Central memory CD8-positive, alpha-beta T cell (primary cell): ENCODE data around the gene CASP8AP2.
"Not testable (repeated sequence)": the region's sequence is repeated elsewhere in the genome, so short reads cannot be mapped to it uniquely, and the experiment has no call there.

Experiments used
- ATAC-seq: fragments of 150-1000 bp; cut with Tn5 transposase; replicated peaks from 2 replicates; pipeline ENCODE4 v1.10.0; 2022; ENCODE audit warnings: mild to moderate bottlenecking, moderate FRiP score, moderate number of reproducible peaks; ENCODE audit not compliant: poor library complexity, severe bottlenecking; ENCODE audit errors: extremely low read depth
- DNase-seq, 2 donors: peaks; one replicate each; pipeline ENCODE4 v3.0.0; 2021; ENCODE audit warnings: low spot score in 2 of 2
- H3K27ac Mint-ChIP-seq: one replicate; pipeline ENCODE4 v1.8.0; 2022; ENCODE audit warnings: low read depth, mild to moderate bottlenecking, moderate library complexity, mixed read lengths
- H3K27me3 Mint-ChIP-seq: one replicate; pipeline ENCODE4 v1.8.0; 2022; ENCODE audit warnings: mixed read lengths
- H3K36me3 Mint-ChIP-seq: one replicate; pipeline ENCODE4 v1.8.0; 2022; ENCODE audit warnings: mild to moderate bottlenecking, moderate library complexity, mixed read lengths; ENCODE audit not compliant: insufficient read depth
- H3K4me1 Mint-ChIP-seq: one replicate; pipeline ENCODE4 v1.8.0; 2022; ENCODE audit warnings: mixed read lengths
- H3K4me3 Mint-ChIP-seq: one replicate; pipeline ENCODE4 v1.8.0; 2022; ENCODE audit warnings: mild to moderate bottlenecking, moderate library complexity, mixed read lengths
- H3K9me3 Mint-ChIP-seq: one replicate; pipeline ENCODE4 v1.8.0; 2022; ENCODE audit warnings: mixed read lengths

Gene CASP8AP2

DNA sequence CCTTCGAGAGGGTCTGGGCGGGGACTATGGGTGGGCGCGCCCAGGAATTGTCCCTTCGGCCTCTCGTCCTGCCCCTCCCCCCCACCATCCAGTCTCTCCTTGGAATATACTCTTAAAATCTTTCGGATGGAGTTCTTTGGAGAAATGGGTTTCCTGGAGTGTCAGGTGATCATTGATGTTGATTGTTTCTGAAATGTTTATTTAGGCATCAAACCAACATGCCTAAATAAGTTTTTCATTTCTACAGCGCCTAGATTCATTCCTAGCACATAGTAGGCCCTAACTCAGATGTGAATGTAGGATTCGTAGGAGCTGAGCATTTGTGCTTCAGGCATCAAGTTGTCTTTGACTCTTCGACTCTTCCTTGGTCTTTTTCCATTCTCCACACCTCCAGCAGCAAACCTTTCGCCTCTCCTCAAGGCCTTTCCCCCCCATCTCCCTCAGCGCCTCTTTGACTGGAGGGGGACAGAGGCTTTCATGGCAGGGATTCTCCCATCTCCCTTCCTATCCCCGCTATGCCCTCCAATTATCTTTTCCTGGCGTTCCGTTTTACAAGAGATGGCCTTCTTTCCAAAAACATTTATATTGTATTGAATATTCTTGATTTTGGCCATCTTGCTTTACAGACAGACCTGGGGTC is 610 bp downstream of the CASP8AP2 start:
- ATAC-seq (no peak), DNase-seq (no peak)
- Mint-ChIP-seq H3K27ac (peak overlapping the region; percentile 96), H3K4me3 (peak overlapping the region; percentile 98), H3K27me3 (no peaks in the 10 kb centered on the region), H3K9me3 (no peaks in the 10 kb centered on the region), H3K4me1 (peaks cover 33% of the 10 kb centered on the region), H3K36me3 (peaks cover 35% of the 10 kb centered on the region)

GRCh38 chr6:89834884-89835792 is 5.5 kb downstream of the CASP8AP2 start:
- Mint-ChIP-seq H3K27ac (peak overlapping the region; percentile 78), H3K4me3 (peak overlapping the region; percentile 58), H3K9me3 (no peaks in the 10 kb centered on the region), H3K36me3 (peaks cover 26% of the 10 kb centered on the region), H3K4me1 (peaks cover 50% of the 10 kb centered on the region), H3K27me3 (no peaks in the 10 kb centered on the region)
- ATAC-seq (peak; percentile 85), DNase-seq (peak in 1 of 2 donors; percentile 25)

GRCh38 chr6:89836639-89837222 is 7.1 kb downstream of the CASP8AP2 start:
- ATAC-seq (no peak), DNase-seq (no peak)
- H3K36me3 Mint-ChIP-seq: peaks cover 18% of the 10 kb centered on the region
- peak overlapping the region; percentile 49 for H3K27ac Mint-ChIP-seq
- peak overlapping the region; percentile 41 for H3K4me3 Mint-ChIP-seq
- peaks cover 46% of the 10 kb centered on the region for H3K4me1 Mint-ChIP-seq
- no peaks in the 10 kb centered on the region for H3K27me3 Mint-ChIP-seq
- no peaks in the 10 kb centered on the region for H3K9me3 Mint-ChIP-seq

GRCh38 chr6:89840538-89840937 is 10.9 kb downstream of the CASP8AP2 start:
- Mint-ChIP-seq H3K9me3 (no peaks in the 10 kb centered on the region), H3K4me1 (peaks cover 45% of the 10 kb centered on the region), H3K27me3 (no peaks in the 10 kb centered on the region), H3K4me3 (no peak overlapping the region), H3K27ac (no peak overlapping the region), H3K36me3 (peaks cover 2% of the 10 kb centered on the region)
- ATAC-seq (no peak), DNase-seq (no peak)

- DNase-seq: no peak
- Mint-ChIP-seq H3K27me3 (no peaks in the 10 kb centered on the region), H3K4me1 (peaks cover 31% of the 10 kb centered on the region), H3K4me3 (no peak overlapping the region), H3K27ac (no peak overlapping the region), H3K9me3 (no peaks in the 10 kb centered on the region), H3K36me3 (peaks cover 3% of the 10 kb centered on the region)
- ATAC-seq: no peak
Observed at GRCh38 chr6:89842228-89842627, 12.5 kb downstream of the CASP8AP2 start.

DNA sequence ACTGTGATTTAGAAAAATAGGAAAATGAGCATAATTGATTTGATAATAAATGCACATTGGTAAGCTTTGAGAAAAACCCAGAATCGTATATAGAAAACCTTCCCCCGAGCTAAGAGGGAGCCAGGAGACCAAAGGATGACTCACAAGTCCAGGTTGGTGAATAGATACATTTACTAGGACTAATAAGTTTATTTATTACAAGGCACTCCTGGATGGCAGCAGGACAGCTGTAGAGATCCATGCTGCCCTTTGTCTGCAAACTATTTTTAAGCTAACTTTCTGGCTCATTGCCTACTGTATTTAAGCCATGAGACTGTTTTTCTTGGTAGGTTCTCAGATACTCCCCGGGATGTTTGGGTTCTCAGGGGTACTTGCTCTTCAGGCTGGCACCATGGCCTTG is 13.4 kb downstream of the CASP8AP2 start:
- H3K4me1 Mint-ChIP-seq: peaks cover 31% of the 10 kb centered on the region
- DNase-seq: no peak
- no peak overlapping the region for H3K4me3 Mint-ChIP-seq
- H3K27me3 Mint-ChIP-seq: no peaks in the 10 kb centered on the region
- H3K27ac Mint-ChIP-seq: no peak overlapping the region
- no peak for ATAC-seq
- H3K9me3 Mint-ChIP-seq: no peaks in the 10 kb centered on the region
- peaks cover 7% of the 10 kb centered on the region for H3K36me3 Mint-ChIP-seq

GRCh38 chr6:89847513-89847912 is 17.8 kb downstream of the CASP8AP2 start:
- not testable (repeated sequence) for DNase-seq, H3K4me3 Mint-ChIP-seq, H3K27me3 Mint-ChIP-seq, H3K27ac Mint-ChIP-seq, ATAC-seq, H3K9me3 Mint-ChIP-seq
- peaks cover 22% of the 10 kb centered on the region for H3K36me3 Mint-ChIP-seq
- H3K4me1 Mint-ChIP-seq: peaks cover 11% of the 10 kb centered on the region

DNA sequence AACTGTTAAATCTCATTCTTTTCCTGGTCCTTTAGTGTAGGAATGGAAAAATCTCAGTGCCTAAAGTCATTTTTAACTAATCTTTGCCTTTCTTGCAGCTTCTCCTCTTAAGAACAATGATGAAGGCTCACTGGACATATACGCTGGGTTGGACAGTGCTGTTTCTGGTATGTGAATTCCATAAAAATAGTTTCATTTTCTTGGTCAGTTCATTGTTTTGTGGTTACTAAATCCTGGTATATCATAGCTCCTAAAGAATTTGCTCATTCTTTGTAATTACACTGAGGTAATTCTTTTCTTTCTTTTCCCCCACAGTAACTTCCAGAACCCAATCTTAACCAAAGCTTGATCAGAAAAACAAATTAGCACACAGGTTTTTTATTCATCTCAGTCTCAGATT is 23.4 kb downstream of the CASP8AP2 start:
- H3K36me3 Mint-ChIP-seq: peaks cover 51% of the 10 kb centered on the region
- H3K27me3 Mint-ChIP-seq: no peaks in the 10 kb centered on the region
- no peaks in the 10 kb centered on the region for H3K4me1 Mint-ChIP-seq
- H3K9me3 Mint-ChIP-seq: no peaks in the 10 kb centered on the region
- no peak overlapping the region for H3K4me3 Mint-ChIP-seq
- no peak overlapping the region for H3K27ac Mint-ChIP-seq
- ATAC-seq (no peak), DNase-seq (no peak)

- ATAC-seq: no peak
- H3K27me3 Mint-ChIP-seq: no peaks in the 10 kb centered on the region
- peaks cover 11% of the 10 kb centered on the region for H3K4me1 Mint-ChIP-seq
- peaks cover 68% of the 10 kb centered on the region for H3K36me3 Mint-ChIP-seq
- no peak overlapping the region for H3K4me3 Mint-ChIP-seq
- no peaks in the 10 kb centered on the region for H3K9me3 Mint-ChIP-seq
- DNase-seq: no peak
- no peak overlapping the region for H3K27ac Mint-ChIP-seq
Observed at GRCh38 chr6:89858041-89858440, 28.4 kb downstream of the CASP8AP2 start.

DNA sequence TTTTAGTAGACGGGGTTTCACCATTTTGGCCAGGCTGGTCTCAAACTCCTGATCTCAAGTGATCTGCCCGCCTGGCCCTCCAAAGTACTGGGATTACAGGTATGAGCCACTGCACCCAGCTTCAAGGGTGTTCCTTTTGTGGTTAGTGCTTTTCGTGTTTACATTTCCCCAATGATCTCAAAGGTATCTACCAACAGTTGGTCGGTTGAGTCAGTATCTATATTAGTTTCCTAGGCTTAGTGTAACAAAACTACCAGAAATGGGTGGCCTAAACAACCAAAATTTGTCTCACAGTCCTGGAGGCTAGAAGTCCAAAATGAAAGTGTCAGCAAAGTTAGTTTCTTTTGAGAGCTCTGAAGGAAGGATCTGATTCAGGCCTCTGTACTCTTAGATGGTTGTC is 30.1 kb downstream of the CASP8AP2 start:
- ATAC-seq: no peak
- no peaks in the 10 kb centered on the region for H3K9me3 Mint-ChIP-seq

GRCh38 chr6:89862273-89862672 is 32.6 kb downstream of the CASP8AP2 start:
- no peaks in the 10 kb centered on the region for H3K27me3 Mint-ChIP-seq
- no peak for ATAC-seq
- H3K4me3 Mint-ChIP-seq: no peak overlapping the region
- peaks cover 51% of the 10 kb centered on the region for H3K36me3 Mint-ChIP-seq
- H3K4me1 Mint-ChIP-seq: peaks cover 13% of the 10 kb centered on the region
- H3K27ac Mint-ChIP-seq: peak overlapping the region; percentile 53
- no peak for DNase-seq
- H3K9me3 Mint-ChIP-seq: no peaks in the 10 kb centered on the region

More for the DNA sequence above, 30.1 kb downstream of the CASP8AP2 start:
- no peaks in the 10 kb centered on the region for H3K27me3 Mint-ChIP-seq
- no peak for DNase-seq
- H3K36me3 Mint-ChIP-seq: peaks cover 59% of the 10 kb centered on the region
- peaks cover 13% of the 10 kb centered on the region for H3K4me1 Mint-ChIP-seq
- no peak overlapping the region for H3K4me3 Mint-ChIP-seq
- H3K27ac Mint-ChIP-seq: no peak overlapping the region

DNA sequence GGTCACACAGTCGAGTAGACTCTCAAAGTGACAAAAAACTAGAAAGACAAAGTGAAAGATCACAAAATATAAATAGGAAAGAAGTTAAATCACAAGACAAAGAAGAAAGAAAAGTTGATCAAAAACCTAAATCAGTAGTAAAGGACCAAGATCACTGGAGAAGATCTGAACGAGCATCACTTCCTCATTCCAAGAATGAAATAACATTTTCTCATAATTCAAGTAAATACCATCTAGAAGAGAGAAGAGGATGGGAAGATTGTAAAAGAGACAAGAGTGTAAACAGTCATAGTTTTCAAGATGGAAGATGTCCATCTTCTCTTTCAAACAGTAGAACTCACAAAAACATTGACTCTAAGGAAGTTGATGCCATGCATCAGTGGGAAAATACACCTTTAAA is 33.0 kb downstream of the CASP8AP2 start:
- Mint-ChIP-seq H3K4me3 (no peak overlapping the region), H3K36me3 (peaks cover 47% of the 10 kb centered on the region), H3K27me3 (no peaks in the 10 kb centered on the region), H3K4me1 (peaks cover 13% of the 10 kb centered on the region), H3K27ac (peak overlapping the region; percentile 53), H3K9me3 (no peaks in the 10 kb centered on the region)
- ATAC-seq: no peak
- no peak for DNase-seq
